Measurements from ENCODE around the gene EFHC1. TPM values are rescaled to one million over a fixed set of nuclear protein-coding genes. Genes with fewer than 3 reads are reported as not detected.

Gene EFHC1
- total and polyA plus RNA-seq, 2 donors from 2014 or later = 25.4 to 33.9 TPM

DNA sequence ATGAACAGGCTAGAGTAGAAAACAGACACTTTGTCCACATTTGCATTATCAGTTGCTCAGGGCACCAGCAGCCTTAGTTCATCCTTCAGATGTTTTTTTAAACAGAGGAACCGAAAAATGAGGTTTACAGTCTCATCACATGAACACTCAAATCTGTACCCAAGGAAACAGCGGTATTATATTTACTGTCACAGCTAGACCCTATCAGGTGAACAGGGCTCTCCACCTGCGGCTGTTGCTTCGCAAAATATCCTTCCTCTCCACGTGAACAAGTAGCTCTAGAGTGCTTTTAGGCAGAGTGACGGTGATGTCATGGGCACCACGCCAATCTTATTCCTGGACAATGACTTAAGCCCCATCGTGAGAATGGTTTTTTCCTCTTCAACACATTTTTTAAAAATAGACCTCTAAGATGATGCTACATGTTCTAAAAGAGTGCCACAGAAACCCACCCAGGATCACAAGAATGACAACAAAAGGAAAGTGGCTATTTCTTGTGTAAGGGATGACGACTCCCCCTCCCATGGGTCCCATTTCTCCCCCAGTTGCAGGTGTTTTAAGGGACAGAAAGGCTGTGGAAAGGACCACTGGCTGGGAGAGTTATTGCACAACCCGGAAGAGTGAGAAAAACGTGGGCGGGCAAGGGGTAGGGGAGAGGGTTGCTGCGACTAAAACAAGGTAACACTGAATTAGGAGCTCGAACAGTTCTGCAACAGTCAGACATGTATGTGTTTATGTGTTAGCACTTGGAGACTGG is 77.7 kb downstream of the EFHC1 start:
- no peaks in the 10 kb centered on the region for H3K9me3 ChIP-seq (ENCODE audit: control insufficient read depth in 2 of 3, insufficient read depth in 1 of 3, low read length in 3 of 3)
- H3K27ac ChIP-seq (ENCODE audit: low read depth in 2 of 2, low read length in 2 of 2) = no peak overlapping the region
- intact Hi-C loops (cut with DNase I) = no loop called here
- FAIRE-seq (no peak), DNase-seq (no peak)
- H3K4me1 ChIP-seq (ENCODE audit: control insufficient read depth in 2 of 3, insufficient read depth in 2 of 3, low read depth in 1 of 3, low read length in 3 of 3) = no peaks in the 10 kb centered on the region
- H3K27me3 ChIP-seq (ENCODE audit: control insufficient read depth, insufficient read depth, low read length) = no peaks in the 10 kb centered on the region
- no peak overlapping the region for H3K9ac ChIP-seq (ENCODE audit: low read length in 3 of 3)
- H3K36me3 ChIP-seq (ENCODE audit: control insufficient read depth in 2 of 3, insufficient read depth in 3 of 3, low read length in 3 of 3) = no peaks in the 10 kb centered on the region
- H3K4me3 ChIP-seq (ENCODE audit: low read length in 3 of 3) = no peak overlapping the region
- TF ChIP-seq, protein P1, sequence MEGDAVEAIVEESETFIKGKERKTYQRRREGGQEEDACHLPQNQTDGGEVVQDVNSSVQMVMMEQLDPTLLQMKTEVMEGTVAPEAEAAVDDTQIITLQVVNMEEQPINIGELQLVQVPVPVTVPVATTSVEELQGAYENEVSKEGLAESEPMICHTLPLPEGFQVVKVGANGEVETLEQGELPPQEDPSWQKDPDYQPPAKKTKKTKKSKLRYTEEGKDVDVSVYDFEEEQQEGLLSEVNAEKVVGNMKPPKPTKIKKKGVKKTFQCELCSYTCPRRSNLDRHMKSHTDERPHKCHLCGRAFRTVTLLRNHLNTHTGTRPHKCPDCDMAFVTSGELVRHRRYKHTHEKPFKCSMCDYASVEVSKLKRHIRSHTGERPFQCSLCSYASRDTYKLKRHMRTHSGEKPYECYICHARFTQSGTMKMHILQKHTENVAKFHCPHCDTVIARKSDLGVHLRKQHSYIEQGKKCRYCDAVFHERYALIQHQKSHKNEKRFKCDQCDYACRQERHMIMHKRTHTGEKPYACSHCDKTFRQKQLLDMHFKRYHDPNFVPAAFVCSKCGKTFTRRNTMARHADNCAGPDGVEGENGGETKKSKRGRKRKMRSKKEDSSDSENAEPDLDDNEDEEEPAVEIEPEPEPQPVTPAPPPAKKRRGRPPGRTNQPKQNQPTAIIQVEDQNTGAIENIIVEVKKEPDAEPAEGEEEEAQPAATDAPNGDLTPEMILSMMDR (IDR thresholded peaks at IDR 0.05; ENCODE audit: borderline replicate concordance, extremely low read depth, insufficient read depth) = no peak

DNA sequence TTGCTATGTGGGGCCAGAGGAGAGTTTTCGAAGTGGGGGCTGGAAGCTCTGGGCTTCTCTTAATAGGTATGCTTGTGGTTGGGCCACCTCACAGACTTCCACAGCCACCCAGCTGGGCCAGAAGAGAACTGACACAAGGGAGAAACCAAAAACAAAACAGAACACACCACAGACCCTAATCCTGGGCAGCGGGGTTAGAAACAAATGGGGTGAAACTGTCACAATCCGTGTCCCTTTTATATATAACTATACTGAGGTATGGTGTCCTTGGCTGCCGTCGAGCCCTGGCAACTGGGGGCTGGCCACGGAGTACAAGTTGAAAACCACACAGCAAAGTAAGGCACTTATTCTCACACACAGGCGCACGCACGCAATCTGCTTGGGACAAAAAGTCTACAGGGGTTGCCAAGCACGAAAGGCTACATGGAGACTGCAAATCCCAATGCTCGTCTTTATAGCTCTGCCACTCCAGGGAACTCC is 78.4 kb downstream of the EFHC1 start:
- FAIRE-seq = no peak

DNA sequence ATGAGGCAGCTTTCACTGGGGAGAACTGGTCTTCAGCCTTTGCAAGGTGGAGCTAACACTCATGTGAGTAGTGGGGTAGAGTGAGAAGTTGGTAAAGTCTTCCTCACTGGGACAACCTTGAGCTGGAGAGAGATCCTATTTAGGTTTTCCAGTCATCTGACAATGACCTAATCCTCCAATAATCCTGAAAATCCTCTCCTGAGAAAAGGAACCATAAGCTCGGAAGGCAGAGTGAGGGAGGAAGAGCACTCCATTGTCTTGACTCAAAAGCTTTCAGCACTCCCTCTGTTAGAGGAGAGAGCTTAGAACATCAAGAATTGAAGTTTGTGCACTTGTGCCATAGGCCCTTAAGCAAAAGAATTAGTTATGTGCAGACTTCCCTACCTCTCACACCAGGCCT is 78.9 kb downstream of the EFHC1 start:
- H3K27me3 ChIP-seq (ENCODE audit: control insufficient read depth, insufficient read depth, low read length) = no peaks in the 10 kb centered on the region
- intact Hi-C loops (cut with DNase I) = no loop called here
- TF ChIP-seq, protein P1 (IDR thresholded peaks at IDR 0.05; ENCODE audit: borderline replicate concordance, extremely low read depth, insufficient read depth) = no peak
- DNase-seq (no peak), FAIRE-seq (no peak)
- H3K4me3 ChIP-seq (ENCODE audit: low read length in 3 of 3) = no peak overlapping the region
- H3K4me1 ChIP-seq (ENCODE audit: control insufficient read depth in 2 of 3, insufficient read depth in 2 of 3, low read depth in 1 of 3, low read length in 3 of 3) = peaks cover 0 to 7% (median 0%) of the 10 kb centered on the region in 3 donors
- no peaks in the 10 kb centered on the region for H3K36me3 ChIP-seq (ENCODE audit: control insufficient read depth in 2 of 3, insufficient read depth in 3 of 3, low read length in 3 of 3)
- H3K9ac ChIP-seq (ENCODE audit: low read length in 3 of 3) = no peak overlapping the region
- no peaks in the 10 kb centered on the region for H3K9me3 ChIP-seq (ENCODE audit: control insufficient read depth in 2 of 3, insufficient read depth in 1 of 3, low read length in 3 of 3)
- no peak overlapping the region for H3K27ac ChIP-seq (ENCODE audit: low read depth in 2 of 2, low read length in 2 of 2)

More for the DNA sequence above, 78.4 kb downstream of the EFHC1 start:
- intact Hi-C loops (cut with DNase I) = no loop called here
- DNase-seq = no peak
- TF ChIP-seq, protein P1 (IDR thresholded peaks at IDR 0.05; ENCODE audit: borderline replicate concordance, extremely low read depth, insufficient read depth) = no peak
- Histone ChIP-seq H3K4me3 (ENCODE audit: low read length in 3 of 3) (no peak overlapping the region), H3K27ac (ENCODE audit: low read depth in 2 of 2, low read length in 2 of 2) (no peak overlapping the region), H3K27me3 (ENCODE audit: control insufficient read depth, insufficient read depth, low read length) (no peaks in the 10 kb centered on the region), H3K4me1 (ENCODE audit: control insufficient read depth in 2 of 3, insufficient read depth in 2 of 3, low read depth in 1 of 3, low read length in 3 of 3) (peaks cover 0 to 3% (median 0%) of the 10 kb centered on the region in 3 donors), H3K9me3 (ENCODE audit: control insufficient read depth in 2 of 3, insufficient read depth in 1 of 3, low read length in 3 of 3) (no peaks in the 10 kb centered on the region), H3K36me3 (ENCODE audit: control insufficient read depth in 2 of 3, insufficient read depth in 3 of 3, low read length in 3 of 3) (no peaks in the 10 kb centered on the region), H3K9ac (ENCODE audit: low read length in 3 of 3) (no peak overlapping the region)

Data from kidney (tissue), 14 donors.